SHP77 (cell line): Measurements from ENCODE around the gene HDAC9.
"Not testable (repeated sequence)": the region's sequence is repeated elsewhere in the genome, so short reads cannot be mapped to it uniquely, and the experiment has no call there.

Source experiments
- DNase-seq, 2 experiments: peaks; one replicate each; lab custom pipeline; 2025; lab: John Stamatoyannopoulos, UW

Gene HDAC9

GRCh38 chr7:18975276-18975675 lies 479.7 kb downstream of the HDAC9 start:
- DNase-seq, result no peak

- DNase-seq, result no peak
These were observed 480.2 kb downstream of the HDAC9 start for GRCh38 chr7:18975689-18976280.

- no peak for DNase-seq
These were observed 481.3 kb downstream of the HDAC9 start for GRCh38 chr7:18976715-18977471.

GRCh38 chr7:18978108-18978495 lies 482.6 kb downstream of the HDAC9 start:
- DNase-seq, result no peak

- DNase-seq, result not testable (repeated sequence)
These were observed 495.2 kb downstream of the HDAC9 start for GRCh38 chr7:18990700-18991099.

- no peak for DNase-seq
These were observed 498.6 kb downstream of the HDAC9 start for GRCh38 chr7:18993933-18994668.

GRCh38 chr7:18995270-18995671 lies 499.7 kb downstream of the HDAC9 start:
- DNase-seq, result no peak

- no peak for DNase-seq
These were observed 500.4 kb downstream of the HDAC9 start for GRCh38 chr7:18995811-18996426.

- DNase-seq, result no peak
These were observed 501.0 kb downstream of the HDAC9 start for GRCh38 chr7:18996583-18996982.

GRCh38 chr7:18997477-18998150 lies 502.1 kb downstream of the HDAC9 start:
- no peak for DNase-seq

- no peak for DNase-seq
These were observed 504.9 kb downstream of the HDAC9 start for GRCh38 chr7:19000410-19000809.

GRCh38 chr7:19001854-19002253 lies 506.3 kb downstream of the HDAC9 start:
- DNase-seq, result no peak

GRCh38 chr7:19009241-19009935 lies 513.8 kb downstream of the HDAC9 start:
- no peak for DNase-seq

- DNase-seq, result no peak
These were observed 514.4 kb downstream of the HDAC9 start for GRCh38 chr7:19009936-19010280.

- no peak for DNase-seq
These were observed 515.7 kb downstream of the HDAC9 start for GRCh38 chr7:19011212-19011611.

GRCh38 chr7:19015098-19015497 lies 519.5 kb downstream of the HDAC9 start:
- no peak for DNase-seq

- no peak for DNase-seq
These were observed 520.6 kb downstream of the HDAC9 start for GRCh38 chr7:19016140-19016539.

GRCh38 chr7:19017374-19017773 lies 521.8 kb downstream of the HDAC9 start:
- no peak for DNase-seq

GRCh38 chr7:19020062-19020461 lies 524.5 kb downstream of the HDAC9 start:
- DNase-seq, result no peak

- DNase-seq, result no peak
These were observed 525.2 kb downstream of the HDAC9 start for GRCh38 chr7:19020711-19021110.

GRCh38 chr7:19023477-19023876 lies 527.9 kb downstream of the HDAC9 start:
- DNase-seq, result no peak

GRCh38 chr7:19024261-19024660 lies 528.7 kb downstream of the HDAC9 start:
- DNase-seq, result no peak
